GM19025 (cell line): Measurements from ENCODE around the gene EIF4E3.

Experiments used
- ATAC-seq: cut with Tn5 transposase; IDR thresholded peaks from one replicate; pipeline ENCODE4 v1.9.1; 2021; ENCODE audit warnings: mild to moderate bottlenecking, low read depth, moderate library complexity; ENCODE audit not compliant: unreplicated experiment

EIF4E3 gene

GRCh38 chr3:71692139-71692538 is 33.1 kb downstream of the EIF4E3 start:
- no peak for ATAC-seq

GRCh38 chr3:71690341-71690841 is 34.8 kb downstream of the EIF4E3 start:
- ATAC-seq = no peak

- ATAC-seq = no peak
Measured at GRCh38 chr3:71689291-71689690, 35.9 kb downstream of the EIF4E3 start.

- no peak for ATAC-seq
Measured at GRCh38 chr3:71688121-71688520, 37.1 kb downstream of the EIF4E3 start.

- ATAC-seq = no peak
Measured at GRCh38 chr3:71685686-71686085, 39.5 kb downstream of the EIF4E3 start.

GRCh38 chr3:71684757-71685386 is 40.3 kb downstream of the EIF4E3 start:
- no peak for ATAC-seq

- no peak for ATAC-seq
Measured at GRCh38 chr3:71684046-71684756, 41.0 kb downstream of the EIF4E3 start.

- ATAC-seq = no peak
Measured at GRCh38 chr3:71681224-71681668, 44.0 kb downstream of the EIF4E3 start.

- ATAC-seq = no peak
Measured at GRCh38 chr3:71680603-71681002, 44.6 kb downstream of the EIF4E3 start.

- ATAC-seq = no peak
Measured at GRCh38 chr3:71676931-71677330, 48.3 kb downstream of the EIF4E3 start.

GRCh38 chr3:71673486-71673885 is 51.7 kb downstream of the EIF4E3 start:
- no peak for ATAC-seq

- no peak for ATAC-seq
Measured at GRCh38 chr3:71672807-71673206, 52.4 kb downstream of the EIF4E3 start.

GRCh38 chr3:71672340-71672739 is 52.9 kb downstream of the EIF4E3 start:
- ATAC-seq = no peak

GRCh38 chr3:71671216-71671845 is 53.9 kb downstream of the EIF4E3 start:
- no peak for ATAC-seq

- no peak for ATAC-seq
Measured at GRCh38 chr3:71662568-71662967, 62.6 kb downstream of the EIF4E3 start.

- no peak for ATAC-seq
Measured at GRCh38 chr3:71662056-71662455, 63.1 kb downstream of the EIF4E3 start.

- no peak for ATAC-seq
Measured at GRCh38 chr3:71659864-71660591, 65.2 kb downstream of the EIF4E3 start.

- no peak for ATAC-seq
Measured at GRCh38 chr3:71657831-71658530, 67.2 kb downstream of the EIF4E3 start.

- no peak for ATAC-seq
Measured at GRCh38 chr3:71655061-71655460, 70.1 kb downstream of the EIF4E3 start.

- no peak for ATAC-seq
Measured at GRCh38 chr3:71653414-71653807, 71.8 kb downstream of the EIF4E3 start.
